ENCODE measurements around the gene MFSD11.
"Not testable (repeated sequence)": the region's sequence is repeated elsewhere in the genome, so short reads cannot be mapped to it uniquely, and the experiment has no call there.

Gene MFSD11

DNA sequence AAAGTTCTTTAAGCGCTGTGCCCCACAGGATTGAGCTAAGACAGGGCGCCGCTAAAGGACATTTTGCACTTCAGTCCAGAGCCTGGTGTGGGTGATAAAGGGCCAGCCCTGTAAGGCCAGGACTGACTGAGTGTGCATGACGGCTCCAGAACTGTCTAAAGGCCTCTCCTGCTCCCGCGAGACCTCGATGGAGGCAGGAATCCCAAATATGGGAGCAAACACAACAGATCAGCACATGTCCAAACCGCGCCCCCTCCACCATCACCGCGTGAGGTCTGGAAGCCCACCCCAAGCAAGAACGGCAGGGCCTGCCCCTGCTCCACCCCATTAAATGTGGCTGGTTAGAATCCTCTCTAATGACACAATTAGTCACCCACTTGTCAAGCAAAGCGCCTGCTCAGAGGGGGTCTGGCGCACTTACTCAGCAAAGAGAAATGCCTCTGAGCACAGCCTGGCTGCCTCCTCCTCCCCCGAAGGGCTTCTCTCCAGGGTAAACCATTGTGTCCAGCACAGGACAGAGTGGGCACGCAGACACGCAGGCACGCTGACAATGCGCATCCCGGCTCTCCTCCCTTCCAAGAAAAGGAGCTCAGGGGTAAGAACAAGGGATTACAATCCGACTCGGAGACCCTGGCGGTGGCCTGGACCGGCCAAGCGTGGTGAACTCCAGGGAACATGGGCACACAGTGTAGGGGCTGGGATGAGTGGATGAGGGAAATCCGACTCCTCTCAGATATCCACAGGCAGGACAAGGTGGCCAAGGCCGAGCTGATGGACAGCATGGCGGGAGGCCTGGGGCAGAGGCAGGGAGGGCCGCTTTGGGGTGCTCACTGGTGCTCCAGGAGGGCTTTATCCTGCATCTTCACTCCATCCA lies 28.6 kb upstream of the MFSD11 start:
- DNase-seq, result peak; percentile 93

DNA sequence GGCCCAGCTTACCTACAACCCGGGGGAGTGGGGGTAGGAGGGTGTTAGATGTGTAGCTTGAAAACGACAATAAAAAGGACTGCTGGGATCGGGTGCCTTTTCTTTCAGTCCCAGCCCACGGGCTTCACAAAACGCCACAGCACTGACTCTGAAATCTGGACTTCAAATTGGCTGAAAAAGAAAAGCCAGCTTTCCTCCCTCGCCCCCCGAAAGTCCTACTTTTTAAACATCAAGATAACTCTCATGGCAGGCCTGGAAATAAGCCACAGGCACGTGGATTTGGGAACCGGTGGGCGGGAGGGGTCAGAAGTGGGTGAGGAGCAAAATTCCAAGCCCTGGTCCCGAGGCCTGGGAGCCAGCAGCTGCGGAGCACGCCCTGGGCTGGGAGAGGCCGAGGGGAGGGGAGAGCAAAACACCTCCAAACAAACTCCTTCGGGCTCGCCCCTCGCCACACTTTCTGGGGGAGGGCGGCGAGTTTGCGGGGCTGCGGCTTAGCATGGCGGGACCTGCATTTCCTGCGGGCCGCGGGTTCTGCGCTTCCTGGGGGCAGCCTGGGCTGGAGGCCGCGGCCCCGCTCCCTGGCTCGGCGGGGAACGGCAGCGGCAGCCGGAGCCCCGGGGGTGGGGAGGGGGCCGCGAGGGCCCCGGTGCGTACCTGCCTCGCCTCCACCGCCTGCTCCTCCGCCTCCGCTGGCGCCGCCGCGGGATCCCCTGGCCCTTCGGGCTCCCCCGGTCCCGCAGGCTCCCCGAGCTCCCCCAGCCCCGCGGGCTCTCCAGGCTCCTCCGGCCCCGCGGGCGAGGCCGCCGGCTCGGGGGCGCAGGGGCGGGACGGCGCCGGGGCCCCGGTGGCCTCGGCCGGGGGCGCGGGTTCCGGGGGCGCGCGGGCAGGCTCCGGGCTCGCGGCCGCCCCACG lies 27.7 kb upstream of the MFSD11 start:
- DNase-seq, result not testable (repeated sequence)

DNA sequence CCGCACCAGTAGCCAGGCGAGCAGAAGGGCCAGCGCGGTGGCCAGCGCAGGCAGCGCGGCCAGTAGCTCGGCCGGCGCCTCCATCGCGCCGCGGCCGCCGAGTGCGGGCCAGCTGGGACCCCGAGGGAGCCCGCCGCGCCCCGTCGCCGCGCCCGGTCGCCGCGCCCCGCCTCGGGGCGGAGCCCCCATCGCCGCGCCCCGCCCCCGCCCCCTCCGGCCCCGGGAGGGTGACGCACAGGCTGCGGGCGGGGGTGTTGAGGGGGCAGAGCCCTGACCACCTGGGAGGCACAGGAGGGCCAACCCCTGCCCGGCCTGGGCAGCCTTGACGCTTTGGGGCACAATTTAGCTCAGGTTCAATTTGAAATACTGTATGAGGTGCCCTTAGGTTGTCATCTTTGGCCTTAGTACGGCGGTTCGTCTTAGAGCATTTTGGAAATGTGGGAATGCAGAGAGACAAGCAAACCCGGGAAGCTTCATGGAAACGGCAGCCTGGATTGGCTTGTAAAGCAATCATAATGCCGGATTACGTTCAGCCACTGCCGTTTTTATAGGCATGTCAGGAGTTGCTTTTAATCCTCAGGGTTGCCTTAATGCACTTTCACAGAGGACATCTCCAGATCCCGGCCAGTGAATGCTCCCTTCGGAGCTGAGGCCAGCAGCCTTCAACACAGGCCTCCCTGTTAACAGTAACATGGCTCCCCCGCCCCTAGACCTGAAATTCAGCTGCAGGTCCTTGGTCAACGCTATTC lies 26.9 kb upstream of the MFSD11 start, which contains the start of gene MXRA7:
TSS of gene MXRA7 (minus strand) at position 103 of the 749 bp plus-strand sequence. CDS start at position 84, 19 bp downstream.
- no peak for DNase-seq

DNA sequence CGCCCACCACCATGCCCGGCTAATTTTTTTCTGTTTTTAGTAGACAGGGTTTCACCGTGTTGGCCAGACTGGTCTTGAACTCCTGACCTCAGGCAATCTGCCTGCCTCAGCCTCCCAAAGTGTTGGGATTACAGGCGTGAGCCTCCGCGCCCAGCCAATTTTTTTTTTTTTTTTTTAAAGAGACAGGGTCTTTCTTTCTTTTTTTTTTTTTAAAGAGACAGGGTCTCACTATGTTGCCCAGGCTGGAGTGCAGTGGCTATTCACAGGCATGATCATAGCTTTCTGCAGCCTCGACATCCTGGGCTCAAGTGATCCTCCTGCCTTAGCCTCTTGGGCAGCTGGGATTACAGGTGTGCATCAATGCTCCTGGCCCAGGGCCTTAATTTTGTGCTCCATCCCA lies 25.6 kb upstream of the MFSD11 start:
- DNase-seq, result not testable (repeated sequence)

DNA sequence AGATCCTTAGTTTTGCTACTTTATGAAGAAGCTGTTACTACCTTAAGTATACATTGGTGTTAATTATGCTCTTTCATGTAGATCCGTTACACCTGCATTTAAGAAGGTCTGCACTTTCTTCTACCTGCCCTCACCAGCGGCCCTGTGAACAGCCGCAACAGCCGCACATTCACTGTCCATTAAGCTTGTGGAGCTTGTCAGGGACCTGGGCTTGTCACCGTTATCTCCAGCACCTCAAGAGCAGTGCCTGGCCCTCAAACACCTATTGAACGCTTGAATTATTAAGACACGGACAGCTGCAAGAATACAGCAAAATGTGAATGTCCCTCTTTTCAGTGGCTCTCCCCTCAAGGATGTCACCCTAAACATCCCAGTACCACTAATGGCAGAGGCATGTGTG lies 24.2 kb upstream of the MFSD11 start:
- DNase-seq, result no peak

DNA sequence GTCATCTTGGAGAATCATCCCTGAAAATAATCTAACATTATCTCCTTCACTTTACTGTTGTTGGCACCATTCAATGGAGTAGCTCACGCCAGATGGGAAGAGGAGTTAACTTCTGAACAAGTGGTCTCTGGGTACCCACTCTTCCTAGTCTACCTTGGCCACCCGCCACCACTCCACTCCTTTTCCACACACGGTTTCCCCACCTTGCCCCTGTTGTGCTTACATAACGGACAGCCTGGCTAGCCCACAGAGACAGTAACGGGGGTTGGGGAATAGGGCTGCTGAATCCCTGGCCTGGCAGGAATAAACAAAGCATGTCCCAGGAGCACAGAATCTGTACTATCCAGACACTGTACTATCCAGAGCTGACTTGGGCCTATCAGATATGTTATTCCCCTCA lies 23.6 kb upstream of the MFSD11 start:
- no peak for DNase-seq

DNA sequence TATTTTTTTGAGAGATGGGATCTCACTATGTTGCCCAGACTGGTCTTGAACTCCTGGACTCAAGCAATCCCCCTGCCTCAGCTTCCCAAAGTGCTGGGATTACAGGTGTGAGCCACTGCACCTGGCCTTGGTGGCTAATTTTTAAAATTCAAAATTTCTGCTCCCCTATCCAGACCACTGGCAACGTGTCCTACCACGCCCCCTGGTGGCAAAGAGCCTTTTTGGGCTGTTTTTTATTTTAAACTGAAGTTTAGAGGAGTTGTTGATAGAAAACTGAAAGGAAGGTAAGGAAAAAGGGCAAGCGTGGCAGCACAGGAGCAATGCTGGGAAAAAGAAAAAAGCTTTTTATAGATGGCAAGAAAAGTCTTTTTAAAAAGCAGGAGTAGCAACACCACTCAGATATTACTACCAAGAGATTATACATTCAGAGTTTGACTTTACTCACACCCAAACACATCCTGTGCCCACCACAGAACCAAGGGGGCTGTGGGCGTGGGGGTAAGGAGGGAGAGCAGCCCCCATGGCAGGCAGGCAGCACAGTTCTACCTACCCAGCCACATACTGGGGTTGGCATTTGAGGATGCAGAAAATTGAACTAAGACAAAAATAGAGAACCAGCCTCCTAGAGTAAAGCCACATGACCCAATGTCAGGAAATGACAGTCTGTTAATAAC lies 23.0 kb upstream of the MFSD11 start:
- peak; percentile 9 for DNase-seq

DNA sequence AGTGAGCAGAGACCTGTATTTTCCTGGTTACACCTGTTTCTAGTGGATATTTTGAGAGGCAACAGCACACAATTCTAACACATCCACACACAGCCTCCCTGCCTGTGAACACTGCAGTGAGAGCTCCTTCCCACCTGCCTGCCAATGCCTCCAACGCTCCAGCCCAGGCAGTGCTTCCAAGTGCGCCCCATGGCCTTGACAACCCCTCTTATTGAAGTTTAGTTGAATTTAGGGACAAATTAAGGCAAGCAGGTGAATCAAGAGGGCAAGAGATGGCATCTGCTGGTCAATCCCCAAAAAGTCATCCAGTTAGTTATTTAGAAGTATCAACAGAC lies 22.5 kb upstream of the MFSD11 start:
- no peak for DNase-seq

DNA sequence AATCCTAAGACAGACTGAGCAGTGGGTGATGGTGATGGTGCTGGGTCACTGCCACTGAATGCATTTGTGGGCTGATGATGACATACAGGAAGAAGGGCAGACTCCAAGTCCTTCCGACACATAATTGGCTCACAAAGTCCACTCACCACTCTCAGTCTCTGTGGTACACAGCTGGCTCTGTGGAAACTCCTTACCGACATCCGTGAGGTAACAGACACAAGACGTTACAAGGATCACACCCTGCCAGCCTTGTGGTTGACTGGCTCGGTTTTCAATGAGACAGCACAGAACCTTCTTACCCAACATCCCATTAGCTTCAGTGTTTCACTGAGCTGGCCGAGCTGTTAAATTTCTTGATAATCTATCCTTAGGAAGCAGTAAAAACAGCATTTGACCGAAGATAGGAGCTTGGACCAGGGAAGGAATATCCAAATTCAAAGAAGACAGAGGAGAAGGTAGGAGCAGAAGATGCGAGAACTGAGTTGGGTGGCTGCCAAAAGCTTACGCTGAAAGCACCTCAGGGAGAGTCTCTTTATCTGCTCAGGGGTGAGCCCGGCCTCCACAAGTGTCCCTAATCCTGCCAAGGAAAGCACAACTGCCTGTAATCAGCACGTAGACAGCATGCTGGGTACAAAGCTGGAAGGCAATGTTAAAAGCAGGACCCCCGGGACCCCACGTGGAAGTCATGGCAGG lies 21.6 kb upstream of the MFSD11 start:
- DNase-seq, result no peak

DNA sequence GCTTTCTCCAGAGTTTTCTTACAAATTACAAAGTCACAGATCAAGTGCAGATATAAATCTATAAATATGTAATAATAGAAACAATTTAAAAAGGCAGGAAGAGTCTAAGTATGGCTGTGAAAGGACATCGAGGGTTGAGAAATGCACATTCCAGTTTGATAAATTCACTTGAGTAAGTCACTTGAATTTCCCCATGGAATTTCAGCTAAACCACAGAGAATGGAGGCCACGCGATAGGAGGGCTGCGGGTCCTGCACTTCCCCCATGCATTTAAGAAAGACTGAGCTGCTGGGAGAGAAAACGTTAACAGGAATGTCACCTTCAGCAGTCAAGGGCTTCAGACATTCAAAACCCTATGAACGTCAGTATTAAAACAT lies 21.1 kb upstream of the MFSD11 start:
- DNase-seq, result peak; percentile 49

DNA sequence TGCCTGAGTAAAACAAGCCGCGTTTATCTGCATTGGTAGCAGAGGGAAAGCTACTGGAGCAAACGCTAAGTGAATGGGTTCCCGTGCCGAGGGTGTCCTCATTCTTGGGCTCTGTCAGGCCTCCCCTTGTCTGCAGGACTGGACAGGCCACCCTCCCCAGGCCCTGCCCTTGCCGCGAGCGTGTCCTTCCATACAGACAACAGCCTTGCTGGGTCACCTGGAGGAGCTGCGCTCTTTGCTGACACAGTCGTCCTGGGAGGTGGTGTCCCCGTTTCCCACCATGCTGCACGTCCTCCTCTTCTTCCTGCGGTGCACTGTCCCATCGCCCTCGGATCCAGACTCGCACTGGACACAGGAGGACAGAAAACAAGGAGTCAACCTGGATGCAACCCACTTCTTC lies 19.4 kb upstream of the MFSD11 start:
- DNase-seq, result no peak

DNA sequence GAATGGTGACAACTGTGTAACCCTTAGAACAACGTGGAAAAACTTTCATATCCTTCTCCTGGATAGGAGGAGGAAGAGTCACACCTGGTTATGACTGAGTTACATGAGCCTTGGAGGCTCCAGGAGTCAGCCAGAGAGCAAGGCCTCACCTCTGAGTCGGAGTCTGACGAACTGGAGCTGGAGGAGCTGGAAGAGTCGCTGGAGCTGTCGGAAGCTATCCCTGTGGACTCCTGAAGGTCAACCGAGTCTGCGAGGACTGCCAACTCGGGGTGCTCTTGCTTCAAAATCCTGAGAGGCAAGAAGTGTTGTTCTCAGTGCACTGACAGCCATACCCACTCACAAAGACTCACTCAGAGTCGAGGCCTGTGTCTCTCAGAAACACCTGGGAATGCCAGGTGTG lies 17.7 kb upstream of the MFSD11 start:
- no peak for DNase-seq

DNA sequence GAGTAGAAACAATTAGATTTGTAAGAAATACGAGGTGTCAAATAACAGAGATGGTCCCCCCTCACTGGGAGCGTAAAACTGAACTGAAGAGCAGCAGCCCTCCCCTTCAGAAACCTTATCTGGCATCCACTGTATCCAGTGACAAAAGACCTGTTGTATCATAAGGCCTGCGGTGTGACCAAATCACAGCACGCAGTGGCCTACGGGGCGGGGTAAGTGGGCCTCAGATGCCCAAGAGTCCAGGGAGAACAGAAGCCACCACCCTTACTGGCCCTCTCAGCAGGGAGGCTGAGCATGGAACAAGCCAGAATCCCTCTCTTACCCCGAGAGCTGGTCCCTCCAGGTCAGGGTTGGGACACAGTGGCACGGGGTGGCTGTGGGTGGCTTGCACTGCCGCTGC lies 17.0 kb upstream of the MFSD11 start:
- DNase-seq, result no peak

DNA sequence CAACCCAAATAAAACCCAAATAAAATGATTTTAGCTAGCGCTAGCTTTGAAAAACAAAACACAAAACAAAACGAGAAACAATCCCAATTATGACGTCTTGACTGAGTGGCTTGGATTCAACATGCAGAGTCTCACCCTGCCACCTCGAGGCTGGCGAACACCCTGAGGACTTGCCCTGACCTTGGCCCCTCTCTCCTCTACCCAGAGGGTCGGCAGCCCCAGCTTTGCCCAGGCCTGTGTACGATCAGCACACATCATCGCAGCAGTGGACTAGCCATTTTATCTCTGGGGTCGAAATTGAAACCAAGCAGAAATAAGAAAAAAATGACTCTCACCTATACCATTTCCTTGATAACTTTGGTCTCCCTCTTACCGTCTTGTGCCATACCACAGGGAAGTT lies 16.5 kb upstream of the MFSD11 start:
- DNase-seq, result no peak

DNA sequence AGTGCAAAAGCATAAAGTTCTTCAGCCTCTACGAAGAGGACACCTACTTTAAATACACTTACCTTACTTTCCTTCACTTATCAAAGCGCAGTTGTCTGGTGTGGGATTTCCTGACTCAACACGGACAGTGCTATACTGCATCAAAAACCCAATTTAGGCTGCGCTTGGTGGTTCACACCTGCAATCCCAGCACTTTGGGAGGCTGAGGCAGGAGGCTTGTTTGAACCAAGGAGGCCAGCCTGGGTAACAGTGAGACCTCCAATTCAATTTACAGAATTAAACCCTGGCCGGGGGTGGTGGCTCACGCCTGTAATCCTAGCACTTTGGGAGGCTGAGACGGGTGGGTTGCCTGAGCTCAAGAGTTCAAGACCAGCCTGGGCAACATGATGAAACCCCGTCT lies 15.6 kb upstream of the MFSD11 start:
- DNase-seq, result no peak

DNA sequence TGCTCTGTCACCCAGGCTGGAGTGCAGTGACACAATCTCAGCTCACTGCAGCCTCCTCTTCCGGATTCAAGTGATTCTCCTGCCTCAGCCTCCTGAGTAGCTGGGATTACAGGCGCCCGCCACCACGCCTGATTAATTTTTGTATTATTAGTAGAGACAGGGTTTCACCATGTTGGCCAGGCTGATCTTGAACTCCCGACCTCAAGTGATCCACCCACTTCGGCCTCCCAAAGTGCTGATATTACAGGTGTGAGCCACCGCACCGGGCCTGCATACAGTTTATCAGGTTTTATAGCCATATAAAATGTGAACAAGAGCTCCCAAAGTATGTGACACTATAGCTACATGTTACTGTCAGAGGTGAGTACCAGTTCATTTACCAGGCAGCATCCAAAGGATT lies 14.9 kb upstream of the MFSD11 start:
- DNase-seq, result not testable (repeated sequence)

DNA sequence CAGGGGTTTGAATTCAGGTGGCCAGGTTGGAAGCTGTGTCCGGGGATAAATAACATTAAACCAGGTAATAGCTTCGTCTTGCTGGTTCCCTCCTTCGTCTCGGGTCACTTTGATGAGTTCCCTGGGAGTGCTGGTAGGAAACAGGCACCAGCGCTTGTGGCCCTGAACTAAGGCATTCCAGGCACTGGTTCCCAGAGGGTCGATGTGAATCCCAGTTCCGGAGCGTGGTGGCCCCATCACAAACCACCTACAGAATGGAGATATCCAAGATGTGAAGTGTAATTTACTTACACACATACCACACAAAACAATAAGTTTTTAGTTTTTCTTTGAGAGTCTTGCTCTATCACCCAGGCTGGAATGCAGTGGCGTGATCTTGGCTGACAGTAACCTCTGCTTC lies 14.1 kb upstream of the MFSD11 start:
- DNase-seq, result no peak

DNA sequence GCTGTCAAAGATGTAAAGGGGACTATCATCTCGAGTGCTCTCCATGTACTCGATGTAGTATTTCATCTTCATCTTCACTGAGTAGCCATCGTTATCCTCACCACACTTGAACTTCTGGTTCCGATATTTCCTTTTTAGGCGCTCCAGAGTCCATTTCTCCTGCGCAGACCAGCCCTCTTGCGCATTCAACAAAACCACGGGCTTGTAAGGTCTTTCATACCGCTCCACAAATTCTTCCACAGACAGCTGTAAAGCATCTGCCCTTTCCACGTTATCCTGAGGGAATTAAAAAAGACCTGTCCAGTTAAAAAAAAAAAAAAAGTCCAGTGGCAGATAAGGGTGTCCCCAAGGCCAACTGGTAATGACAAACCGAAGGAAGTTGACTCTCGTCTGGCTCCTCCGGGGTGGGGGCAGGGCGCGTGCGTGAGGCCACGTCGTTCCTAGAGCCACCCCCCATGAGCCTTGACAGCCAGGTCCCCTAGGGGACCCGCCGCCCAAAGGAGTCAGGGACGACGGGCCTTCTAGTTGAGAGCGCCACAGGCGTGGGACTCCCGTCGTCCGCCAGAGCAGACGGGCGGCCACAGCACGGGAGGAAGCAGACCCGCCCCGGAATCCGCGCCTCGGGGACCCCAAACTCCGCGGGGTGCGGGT lies 12.2 kb upstream of the MFSD11 start:
- DNase-seq, result no peak

DNA sequence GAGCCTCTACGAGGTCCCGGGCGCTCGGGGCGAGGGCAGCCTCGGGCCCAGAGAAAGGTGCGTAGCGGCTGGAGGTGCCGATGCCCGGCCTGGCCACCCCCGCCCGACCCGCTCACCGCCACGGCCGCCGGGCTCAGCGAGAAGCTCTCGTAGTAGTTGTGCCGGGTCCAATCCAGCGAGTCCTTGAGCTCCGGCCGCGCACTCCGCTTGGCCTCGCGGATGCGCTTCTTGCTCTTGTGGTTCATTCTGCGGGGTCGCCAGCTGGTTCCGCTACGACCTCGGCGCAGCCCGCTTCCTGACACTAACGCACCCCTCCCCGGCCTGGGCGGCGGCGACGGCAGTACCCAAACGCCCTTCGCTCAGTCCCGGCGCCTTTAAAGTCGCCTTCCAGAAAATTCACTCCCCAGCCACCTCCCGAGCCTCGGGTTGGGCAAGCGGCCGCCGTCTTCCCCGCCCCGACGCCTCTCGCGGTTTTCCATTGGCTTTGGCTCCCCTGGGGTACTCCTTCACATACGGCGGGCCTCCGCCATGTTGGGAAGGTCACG lies 11.6 kb upstream of the MFSD11 start, which contains the start of gene JMJD6:
TSS of gene JMJD6 (minus strand) at position 376 of the 545 bp plus-strand sequence. CDS start at position 245, 131 bp downstream.
- DNase-seq, result peak; percentile 90

DNA sequence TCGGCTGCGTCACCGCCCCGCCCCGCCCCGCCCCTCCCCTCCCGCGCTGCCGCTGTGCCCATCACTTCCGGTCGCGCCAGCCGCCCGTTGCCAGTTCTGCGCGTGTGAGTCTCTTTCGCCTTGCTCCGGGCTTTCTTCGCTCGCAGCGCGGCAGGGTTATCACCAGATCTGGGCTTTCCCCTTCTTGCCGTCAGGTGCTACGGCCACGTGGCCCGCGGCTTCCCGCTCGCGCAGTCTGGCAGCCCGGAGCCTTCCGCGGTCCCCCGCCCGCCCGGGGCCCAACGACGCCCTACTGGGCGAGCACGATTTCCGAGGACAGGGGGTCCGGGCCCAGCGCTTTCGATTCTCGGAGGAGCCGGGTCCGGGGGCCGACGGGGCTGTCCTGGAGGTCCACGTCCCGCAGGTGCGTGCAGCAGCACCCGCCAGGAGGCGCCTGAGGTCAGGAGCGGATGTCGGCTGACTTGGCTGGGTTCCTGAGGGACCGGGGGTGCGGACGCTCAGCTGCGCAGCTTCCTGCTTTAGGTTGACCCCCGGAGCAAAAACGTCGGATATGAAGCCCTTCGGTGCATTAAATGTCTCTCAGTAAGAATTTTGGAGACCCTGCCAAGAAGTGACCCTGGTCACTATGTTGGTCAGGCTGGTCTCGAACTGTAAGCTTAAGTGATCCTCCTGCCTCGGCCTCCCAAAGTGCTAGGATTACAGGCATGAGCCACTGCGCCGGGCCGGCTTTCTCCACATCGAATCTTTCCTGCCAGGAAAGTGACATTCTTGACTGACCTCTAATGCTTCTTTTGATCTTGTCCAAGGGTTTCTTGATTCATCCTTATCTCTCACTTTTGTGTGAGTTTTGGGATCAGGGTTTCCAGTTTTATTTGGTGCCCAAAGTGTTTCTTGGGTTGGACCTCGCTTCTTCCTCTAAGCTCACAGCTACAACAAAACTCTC lies 10.9 kb upstream of the MFSD11 start, which contains the start of gene METTL23:
TSS of gene METTL23 (plus strand) at position 64 of the 943 bp plus-strand sequence. CDS start 2,872 bp downstream, outside the sequence.
- DNase-seq, result peak; percentile 21
